Panc1 (cell line): Measurements from ENCODE around the gene ADGRD1. TPM values are rescaled to one million over a fixed set of nuclear protein-coding genes. Genes with fewer than 3 reads are reported as not detected.

Experiments used
- ATAC-seq: fragments of 200-7000 bp; cut with Tn5 transposase; 2 replicates; pipeline ENCODE4 v1.9.1; 2020; ENCODE audit warnings: mild to moderate bottlenecking, moderate library complexity
- BruUV-seq: library from RNA; stranded (reverse); fragments of 400-500 nt; replicated peaks from 2 replicates; lab custom pipeline; 2021; lab: Mats Ljungman, UMichigan
- CTCF ChIA-PET: fragments of 300-600 bp; sonication (Branson Sonifier 250); formaldehyde crosslinking; loops from one replicate; lab custom pipeline; 2022; ENCODE audit warnings: antibody characterized with exemption; lab: Charles Lee
- POLR2A ChIA-PET: fragments of 300-600 bp; sonication (Branson Sonifier 250); formaldehyde crosslinking; loops from one replicate; lab custom pipeline; 2022; ENCODE audit warnings: antibody characterized with exemption; lab: Charles Lee
- DNase-seq: peaks from one replicate; pipeline ENCODE4 v3.0.0-alpha.2; 2010; ENCODE audit warnings: low read depth, low spot score
- H3K27ac ChIP-seq: 2 replicates; pipeline ENCODE4 v1.5.1; 2011; ENCODE audit warnings: mild to moderate bottlenecking, low read length, inconsistent platforms
- H3K27me3 ChIP-seq: fragments of 200-500 bp; sonication (Bioruptor generic); 2 replicates; pipeline ENCODE4 v1.6.0; 2014; ENCODE audit warnings: low read length, inconsistent platforms; ENCODE audit not compliant: control insufficient read depth, insufficient read depth
- H3K36me3 ChIP-seq: fragments of 200-500 bp; sonication (Bioruptor generic); 2 replicates; pipeline ENCODE4 v1.5.1; 2014; ENCODE audit warnings: inconsistent platforms, mild to moderate bottlenecking, low read length, moderate library complexity; ENCODE audit not compliant: control insufficient read depth, insufficient read depth
- H3K4me1 ChIP-seq: 2 replicates; pipeline ENCODE4 v1.5.1; 2011; ENCODE audit warnings: inconsistent platforms, mild to moderate bottlenecking, low read length, moderate library complexity; ENCODE audit not compliant: control insufficient read depth, insufficient read depth
- H3K4me3 ChIP-seq, 2 experiments: 2 replicates each; pipeline ENCODE4 v1.5.1; 2011 to 2012; ENCODE audit warnings: low read depth in 2 of 2, low read length in 2 of 2, mild to moderate bottlenecking in 2 of 2, inconsistent platforms in 1 of 2, moderate library complexity in 1 of 2
- H3K9me3 ChIP-seq: fragments of 200-500 bp; sonication (Bioruptor generic); 2 replicates; pipeline ENCODE4 v1.5.1; 2014; ENCODE audit warnings: low read depth, mild to moderate bottlenecking, inconsistent platforms, low read length, moderate library complexity; ENCODE audit not compliant: control insufficient read depth, insufficient read depth
- CTCF ChIP-seq: fragments of 450-650 bp; IDR thresholded peaks from 2 replicates; pipeline ENCODE4 v1.5.1; 2017; ENCODE audit warnings: mild to moderate bottlenecking
- POLR2AphosphoS5 ChIP-seq: IDR thresholded peaks from 2 replicates; pipeline ENCODE4 v1.6.1; 2012; ENCODE audit warnings: mild to moderate bottlenecking, low read depth, low read length, moderate library complexity
- SIN3A ChIP-seq: IDR thresholded peaks from 2 replicates; pipeline ENCODE4 v1.6.1; 2012; ENCODE audit warnings: low read depth, mild to moderate bottlenecking, low read length, moderate library complexity, borderline replicate concordance; ENCODE audit not compliant: insufficient read depth
- TCF7L2 ChIP-seq: IDR thresholded peaks from 2 replicates; pipeline ENCODE4 v1.6.1; 2011; ENCODE audit warnings: mild to moderate bottlenecking, low read depth, low read length, inconsistent platforms
- in situ Hi-C: cut with HindIII; loops from 2 replicates; pipeline ENCODE4 v1.10.0; 2016; ENCODE audit warnings: low sequenced_read_pairs, low pct_unique_long_range_greater_than_20kb
- intact Hi-C: fragments of 100-400 bp; cut with micrococcal nuclease; formaldehyde crosslinking; loops from one replicate; pipeline ENCODE4 v1.10.0; 2022; ENCODE audit not compliant: unreplicated experiment
- total RNA-seq: library from RNA; stranded (reverse); gene quantifications from one replicate; pipeline ENCODE4 v1.2.1, GENCODE V29; 2021; ENCODE audit not compliant: unreplicated experiment
- TF ChIP-seq, protein P1 (sequence below), 2 experiments: IDR thresholded peaks; 2 replicates each; pipeline ENCODE4 v1.6.1; 2011 to 2012; ENCODE audit warnings: low read depth in 2 of 2, control low read depth in 1 of 2, low read length in 1 of 2, mild to moderate bottlenecking in 1 of 2, moderate library complexity in 1 of 2; ENCODE audit not compliant: insufficient read depth in 1 of 2

Gene ADGRD1
- total RNA-seq, 1 experiment from 2014 or later: 0.21 TPM

DNA sequence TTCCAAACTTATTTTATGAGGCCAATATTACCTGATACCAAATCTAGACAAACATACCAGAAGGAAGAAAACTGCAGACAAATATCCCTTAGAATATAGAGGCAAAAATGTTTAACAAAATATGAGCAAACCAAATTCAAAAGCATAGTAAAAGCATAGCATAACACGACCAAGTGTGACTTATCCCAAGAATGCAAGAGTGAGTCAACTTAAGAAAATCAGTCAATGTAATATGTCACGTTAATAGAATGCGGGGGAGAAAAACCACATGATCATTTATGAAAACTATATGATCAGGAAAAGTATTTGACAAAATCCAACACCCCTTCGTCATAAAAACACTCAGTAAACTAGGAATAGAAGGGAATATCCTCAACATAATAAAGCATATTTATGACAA lies 217.3 kb downstream of the ADGRD1 start:
- in situ Hi-C loops (no loop called here), intact Hi-C loops (no loop called here)
- CTCF ChIA-PET: no interaction called here
- no peaks in the 10 kb centered on the region for H3K9me3 ChIP-seq
- no TSS peak for BruUV-seq
- DNase-seq: no peak
- no peaks in the 10 kb centered on the region for H3K36me3 ChIP-seq
- TF ChIP-seq, protein P1, sequence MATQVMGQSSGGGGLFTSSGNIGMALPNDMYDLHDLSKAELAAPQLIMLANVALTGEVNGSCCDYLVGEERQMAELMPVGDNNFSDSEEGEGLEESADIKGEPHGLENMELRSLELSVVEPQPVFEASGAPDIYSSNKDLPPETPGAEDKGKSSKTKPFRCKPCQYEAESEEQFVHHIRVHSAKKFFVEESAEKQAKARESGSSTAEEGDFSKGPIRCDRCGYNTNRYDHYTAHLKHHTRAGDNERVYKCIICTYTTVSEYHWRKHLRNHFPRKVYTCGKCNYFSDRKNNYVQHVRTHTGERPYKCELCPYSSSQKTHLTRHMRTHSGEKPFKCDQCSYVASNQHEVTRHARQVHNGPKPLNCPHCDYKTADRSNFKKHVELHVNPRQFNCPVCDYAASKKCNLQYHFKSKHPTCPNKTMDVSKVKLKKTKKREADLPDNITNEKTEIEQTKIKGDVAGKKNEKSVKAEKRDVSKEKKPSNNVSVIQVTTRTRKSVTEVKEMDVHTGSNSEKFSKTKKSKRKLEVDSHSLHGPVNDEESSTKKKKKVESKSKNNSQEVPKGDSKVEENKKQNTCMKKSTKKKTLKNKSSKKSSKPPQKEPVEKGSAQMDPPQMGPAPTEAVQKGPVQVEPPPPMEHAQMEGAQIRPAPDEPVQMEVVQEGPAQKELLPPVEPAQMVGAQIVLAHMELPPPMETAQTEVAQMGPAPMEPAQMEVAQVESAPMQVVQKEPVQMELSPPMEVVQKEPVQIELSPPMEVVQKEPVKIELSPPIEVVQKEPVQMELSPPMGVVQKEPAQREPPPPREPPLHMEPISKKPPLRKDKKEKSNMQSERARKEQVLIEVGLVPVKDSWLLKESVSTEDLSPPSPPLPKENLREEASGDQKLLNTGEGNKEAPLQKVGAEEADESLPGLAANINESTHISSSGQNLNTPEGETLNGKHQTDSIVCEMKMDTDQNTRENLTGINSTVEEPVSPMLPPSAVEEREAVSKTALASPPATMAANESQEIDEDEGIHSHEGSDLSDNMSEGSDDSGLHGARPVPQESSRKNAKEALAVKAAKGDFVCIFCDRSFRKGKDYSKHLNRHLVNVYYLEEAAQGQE (IDR thresholded peaks at IDR 0.05; ENCODE audit: insufficient read depth in 1 of 2, low read depth in 2 of 2, low read length in 1 of 2): no peak
- no peak for TF ChIP-seq POLR2AphosphoS5
- no peak for TF ChIP-seq SIN3A
- TF ChIP-seq TCF7L2: no peak
- TF ChIP-seq CTCF: no peak
- no peaks in the 10 kb centered on the region; the same call in 1 of the 2 replicates for H3K27me3 ChIP-seq
- POLR2A ChIA-PET: no interaction called here
- no peak overlapping the region for H3K4me3 ChIP-seq
- no peak for ATAC-seq
- no peaks in the 10 kb centered on the region for H3K4me1 ChIP-seq
- no peak overlapping the region for H3K27ac ChIP-seq

GRCh38 chr12:131174901-131175300 lies 221.2 kb downstream of the ADGRD1 start:
- POLR2A ChIA-PET: interaction anchor here (0.7 kb wide), 1 partner anchor 23 kb away, joined by 3 read pairs; no protein-coding TSS in a partner anchor
- no peak for DNase-seq
- in situ Hi-C loops: no loop called here
- Histone ChIP-seq H3K9me3 (no peaks in the 10 kb centered on the region), H3K4me3 (no peak overlapping the region), H3K4me1 (no peaks in the 10 kb centered on the region), H3K36me3 (no peaks in the 10 kb centered on the region), H3K27me3 (no peaks in the 10 kb centered on the region; the same call in 1 of the 2 replicates), H3K27ac (no peak overlapping the region)
- CTCF ChIA-PET: no interaction called here
- intact Hi-C loops: no loop called here
- TF ChIP-seq CTCF (no peak), TCF7L2 (no peak), POLR2AphosphoS5 (no peak), SIN3A (no peak)
- TF ChIP-seq, protein P1 (IDR thresholded peaks at IDR 0.05; ENCODE audit: insufficient read depth in 1 of 2, low read depth in 2 of 2, low read length in 1 of 2): no peak
- ATAC-seq: no peak
- no TSS peak for BruUV-seq
